ENCODE measurements around the gene PLCB4. TPM values are rescaled to one million over a fixed set of nuclear protein-coding genes. Genes with fewer than 3 reads are reported as not detected.

Gene PLCB4
- total RNA-seq, 1 donor from 2014 or later = 12.0 TPM

DNA sequence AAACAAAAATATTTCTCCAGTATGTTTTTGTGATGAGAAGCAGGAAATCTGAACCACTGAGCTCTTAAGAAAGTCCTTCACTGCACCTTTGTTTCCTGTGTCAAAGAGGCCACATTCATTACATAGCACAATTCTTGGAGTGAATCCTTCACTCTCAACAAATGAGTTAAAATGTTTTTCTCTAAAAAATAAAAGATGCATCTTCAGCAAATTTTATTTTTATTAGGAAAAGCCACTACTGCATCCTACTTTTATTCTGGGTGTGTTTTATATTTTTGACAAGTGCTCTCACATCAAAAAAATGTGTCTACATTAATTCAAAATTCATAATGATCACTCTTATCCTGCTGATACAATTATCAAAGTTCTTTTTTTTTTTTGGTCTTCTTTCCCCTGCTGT is 76.3 kb downstream of the PLCB4 start:
- no peaks in the 10 kb centered on the region for H3K9me3 ChIP-seq
- H3K27me3 ChIP-seq = no peaks in the 10 kb centered on the region
- H3K27ac ChIP-seq = no peak overlapping the region
- TF ChIP-seq POLR2A (IDR thresholded peaks at IDR 0.05) (no peak), POLR2AphosphoS5 (IDR thresholded peaks at IDR 0.05; ENCODE audit: insufficient read depth in 1 of 2, low read depth in 1 of 2) (no peak)
- TF ChIP-seq, protein P1, sequence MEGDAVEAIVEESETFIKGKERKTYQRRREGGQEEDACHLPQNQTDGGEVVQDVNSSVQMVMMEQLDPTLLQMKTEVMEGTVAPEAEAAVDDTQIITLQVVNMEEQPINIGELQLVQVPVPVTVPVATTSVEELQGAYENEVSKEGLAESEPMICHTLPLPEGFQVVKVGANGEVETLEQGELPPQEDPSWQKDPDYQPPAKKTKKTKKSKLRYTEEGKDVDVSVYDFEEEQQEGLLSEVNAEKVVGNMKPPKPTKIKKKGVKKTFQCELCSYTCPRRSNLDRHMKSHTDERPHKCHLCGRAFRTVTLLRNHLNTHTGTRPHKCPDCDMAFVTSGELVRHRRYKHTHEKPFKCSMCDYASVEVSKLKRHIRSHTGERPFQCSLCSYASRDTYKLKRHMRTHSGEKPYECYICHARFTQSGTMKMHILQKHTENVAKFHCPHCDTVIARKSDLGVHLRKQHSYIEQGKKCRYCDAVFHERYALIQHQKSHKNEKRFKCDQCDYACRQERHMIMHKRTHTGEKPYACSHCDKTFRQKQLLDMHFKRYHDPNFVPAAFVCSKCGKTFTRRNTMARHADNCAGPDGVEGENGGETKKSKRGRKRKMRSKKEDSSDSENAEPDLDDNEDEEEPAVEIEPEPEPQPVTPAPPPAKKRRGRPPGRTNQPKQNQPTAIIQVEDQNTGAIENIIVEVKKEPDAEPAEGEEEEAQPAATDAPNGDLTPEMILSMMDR (IDR thresholded peaks at IDR 0.05) = no peak
- no peaks in the 10 kb centered on the region for H3K36me3 ChIP-seq
- no peak overlapping the region for H3K4me3 ChIP-seq
- intact Hi-C loops (cut with DNase I) = no loop called here
- H3K4me1 ChIP-seq = peaks cover 12% of the 10 kb centered on the region
- no peak for DNase-seq (ENCODE audit: extremely low spot score in 2 of 2)

DNA sequence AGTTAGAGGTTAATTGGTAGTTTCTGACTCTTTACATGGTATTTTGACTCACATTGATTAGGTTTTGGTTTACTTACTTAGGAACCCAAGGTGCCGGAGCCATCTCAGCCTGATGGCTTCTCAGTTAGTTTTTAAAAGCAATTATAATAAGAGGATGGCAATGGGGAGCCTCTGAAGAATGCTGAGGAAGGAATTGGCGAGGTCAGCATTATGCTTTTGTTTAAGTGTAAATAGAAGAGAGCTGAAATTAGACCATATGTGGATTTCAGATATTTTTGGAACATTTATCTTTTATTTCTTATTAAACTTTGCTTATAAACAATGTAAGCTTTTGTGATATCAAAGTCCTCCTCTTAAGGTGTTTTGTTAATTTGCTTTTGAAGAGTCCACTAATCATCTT is 77.8 kb downstream of the PLCB4 start:
- Histone ChIP-seq H3K4me1 (peaks cover 12% of the 10 kb centered on the region), H3K9me3 (no peaks in the 10 kb centered on the region), H3K36me3 (no peaks in the 10 kb centered on the region), H3K27me3 (no peaks in the 10 kb centered on the region), H3K4me3 (no peak overlapping the region), H3K27ac (no peak overlapping the region)
- TF ChIP-seq, protein P1 (IDR thresholded peaks at IDR 0.05) = no peak
- TF ChIP-seq POLR2A (IDR thresholded peaks at IDR 0.05) (no peak), POLR2AphosphoS5 (IDR thresholded peaks at IDR 0.05; ENCODE audit: insufficient read depth in 1 of 2, low read depth in 1 of 2) (no peak)
- DNase-seq (ENCODE audit: extremely low spot score in 2 of 2) = no peak
- intact Hi-C loops (cut with DNase I) = no loop called here

DNA sequence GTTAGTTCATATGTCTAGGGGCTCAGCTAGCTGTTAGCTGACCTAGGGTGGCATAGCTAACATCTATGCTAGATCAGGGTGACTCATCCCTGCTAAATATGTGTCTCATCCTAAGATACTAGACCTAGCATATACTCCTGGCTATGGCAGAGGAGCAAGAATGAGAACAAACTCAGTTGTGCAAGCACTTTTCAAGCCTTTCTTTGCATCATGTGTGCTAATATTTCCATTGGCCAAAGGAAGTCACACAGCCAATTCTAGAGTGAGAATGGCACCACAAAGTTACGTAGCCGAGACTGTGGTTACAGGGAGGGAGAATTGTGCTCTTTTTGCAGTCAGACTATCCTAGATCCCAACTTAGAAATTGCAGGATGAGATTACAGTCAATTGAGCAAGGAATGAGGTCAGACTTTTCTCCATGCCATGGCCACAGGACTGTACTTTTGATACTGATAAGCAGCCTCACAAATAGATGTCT is 78.7 kb downstream of the PLCB4 start:
- no peak overlapping the region for H3K4me3 ChIP-seq
- no peaks in the 10 kb centered on the region for H3K36me3 ChIP-seq
- H3K9me3 ChIP-seq = no peaks in the 10 kb centered on the region
- H3K4me1 ChIP-seq = peaks cover 12% of the 10 kb centered on the region
- H3K27me3 ChIP-seq = no peaks in the 10 kb centered on the region
- intact Hi-C loops (cut with DNase I) = no loop called here
- TF ChIP-seq POLR2A (IDR thresholded peaks at IDR 0.05) (no peak), POLR2AphosphoS5 (IDR thresholded peaks at IDR 0.05; ENCODE audit: insufficient read depth in 1 of 2, low read depth in 1 of 2) (no peak)
- TF ChIP-seq, protein P1 (IDR thresholded peaks at IDR 0.05) = no peak
- DNase-seq (ENCODE audit: extremely low spot score in 2 of 2) = no peak
- no peak overlapping the region for H3K27ac ChIP-seq

DNA sequence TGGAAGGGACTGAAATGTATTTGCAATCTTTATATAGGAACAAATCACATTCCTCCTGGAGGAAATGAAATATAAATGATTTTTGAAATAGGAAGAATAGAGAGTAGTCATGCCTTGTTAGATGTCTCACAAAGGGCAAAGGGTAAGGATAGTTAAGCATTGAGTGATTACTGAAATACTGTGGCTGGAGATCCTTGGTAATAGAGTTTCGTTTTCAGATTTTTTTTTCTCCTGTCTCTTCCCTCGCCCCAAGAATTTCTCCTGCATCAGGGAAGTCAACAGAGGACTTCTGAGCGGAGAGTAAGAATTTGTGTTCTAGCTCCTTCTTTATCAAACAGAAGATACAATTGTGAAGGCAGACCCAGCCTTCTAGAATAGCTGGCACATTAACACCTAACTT is 79.4 kb downstream of the PLCB4 start:
- no peak for TF ChIP-seq POLR2AphosphoS5 (IDR thresholded peaks at IDR 0.05; ENCODE audit: insufficient read depth in 1 of 2, low read depth in 1 of 2)
- TF ChIP-seq, protein P1 (IDR thresholded peaks at IDR 0.05) = no peak
- no peak for TF ChIP-seq POLR2A (IDR thresholded peaks at IDR 0.05)
- no peaks in the 10 kb centered on the region for H3K27me3 ChIP-seq
- no peak for DNase-seq (ENCODE audit: extremely low spot score in 2 of 2)
- no peaks in the 10 kb centered on the region for H3K9me3 ChIP-seq
- no peaks in the 10 kb centered on the region for H3K36me3 ChIP-seq
- intact Hi-C loops (cut with DNase I) = no loop called here
- no peak overlapping the region for H3K4me3 ChIP-seq
- H3K27ac ChIP-seq = no peak overlapping the region
- peaks cover 12% of the 10 kb centered on the region for H3K4me1 ChIP-seq

DNA sequence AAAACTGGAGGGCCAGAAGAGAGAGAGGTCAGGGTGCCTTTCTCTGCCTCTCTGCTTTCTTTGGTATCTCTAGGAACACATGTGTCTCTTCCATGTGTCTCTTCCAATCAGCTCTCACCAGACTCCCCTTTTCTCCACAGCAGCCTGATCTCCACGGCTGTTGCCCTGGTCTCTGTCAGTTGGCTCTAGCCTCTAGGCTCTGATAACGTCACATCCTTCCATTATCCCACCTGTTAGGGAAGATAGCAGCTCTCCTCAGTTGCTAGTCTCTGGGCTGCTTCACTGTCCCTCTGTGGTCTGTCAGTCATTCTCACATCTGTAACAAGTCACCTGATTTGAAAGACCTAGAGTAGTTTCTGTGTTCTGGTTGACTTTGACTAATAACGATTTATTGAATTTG is 80.2 kb downstream of the PLCB4 start:
- no peaks in the 10 kb centered on the region for H3K9me3 ChIP-seq
- TF ChIP-seq POLR2AphosphoS5 (IDR thresholded peaks at IDR 0.05; ENCODE audit: insufficient read depth in 1 of 2, low read depth in 1 of 2) (no peak), POLR2A (IDR thresholded peaks at IDR 0.05) (no peak)
- TF ChIP-seq, protein P1 (IDR thresholded peaks at IDR 0.05) = no peak
- no peaks in the 10 kb centered on the region for H3K27me3 ChIP-seq
- no peak overlapping the region for H3K4me3 ChIP-seq
- no peak for DNase-seq (ENCODE audit: extremely low spot score in 2 of 2)
- H3K36me3 ChIP-seq = no peaks in the 10 kb centered on the region
- H3K4me1 ChIP-seq = peaks cover 4% of the 10 kb centered on the region
- H3K27ac ChIP-seq = no peak overlapping the region
- intact Hi-C loops (cut with DNase I) = no loop called here

Data from vagina (tissue), 2 donors.